Amygdala (tissue), 56 donors: ENCODE results near the gene TAF1.
"Not testable (repeated sequence)": the region's sequence is repeated elsewhere in the genome, so short reads cannot be mapped to it uniquely, and the experiment has no call there.

Experiments used
- DNase-seq, 56 donors: peaks; one replicate each; lab custom pipeline; 2025; lab: John Stamatoyannopoulos, UW

The TAF1 gene

GRCh38 chrX:71493111-71493613 is 127.0 kb downstream of the TAF1 start:
- DNase-seq, result peak in 2 of 56 donors; percentile 0 to 3

- not testable (repeated sequence) for DNase-seq
Measured at GRCh38 chrX:71495979-71496378, 129.8 kb downstream of the TAF1 start.

- no peak for DNase-seq
Measured at GRCh38 chrX:71496476-71496875, 130.3 kb downstream of the TAF1 start.

DNA sequence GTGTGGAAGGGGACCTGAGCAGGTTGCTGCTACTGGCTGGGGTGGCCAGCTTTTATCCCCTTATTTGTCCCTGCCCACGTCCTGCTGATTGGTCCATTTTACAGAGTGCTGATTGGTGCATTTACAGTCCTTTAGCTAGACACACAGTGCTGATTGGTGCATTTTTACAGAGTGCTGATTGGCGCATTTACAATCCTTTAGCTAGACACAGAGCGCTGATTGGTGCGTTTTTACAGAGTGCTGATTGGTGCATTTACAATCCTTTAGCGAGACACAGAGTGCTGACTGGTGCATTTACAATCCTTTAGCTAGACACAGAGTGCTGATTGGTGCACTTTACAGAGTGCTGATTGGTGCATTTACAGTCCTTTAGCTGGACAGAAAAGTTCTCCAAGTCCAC is 135.9 kb downstream of the TAF1 start:
- DNase-seq, result not testable (repeated sequence)

- no peak for DNase-seq
Measured at GRCh38 chrX:71504346-71504745, 138.2 kb downstream of the TAF1 start.

DNA sequence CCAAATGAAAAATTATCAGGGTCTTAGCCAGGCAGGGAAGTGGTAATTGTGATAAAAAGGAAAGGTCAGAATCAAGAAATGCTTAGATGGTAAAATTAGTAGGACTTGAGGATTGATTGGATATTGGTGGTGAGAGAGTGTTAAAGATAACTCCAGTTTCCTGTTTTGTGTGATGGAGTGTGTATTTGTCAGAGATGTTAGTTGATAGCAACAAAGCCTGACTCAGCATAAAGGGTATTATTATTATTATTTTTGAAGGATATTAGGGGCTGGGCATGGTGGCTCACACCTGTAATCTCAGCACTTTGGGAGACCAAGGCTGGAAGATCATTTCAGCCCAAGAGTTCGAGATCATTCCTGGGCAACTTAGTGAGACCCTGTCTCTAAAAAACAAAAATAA is 143.1 kb downstream of the TAF1 start:
- no peak for DNase-seq

GRCh38 chrX:71510161-71510560 is 144.0 kb downstream of the TAF1 start:
- DNase-seq, result no peak

DNA sequence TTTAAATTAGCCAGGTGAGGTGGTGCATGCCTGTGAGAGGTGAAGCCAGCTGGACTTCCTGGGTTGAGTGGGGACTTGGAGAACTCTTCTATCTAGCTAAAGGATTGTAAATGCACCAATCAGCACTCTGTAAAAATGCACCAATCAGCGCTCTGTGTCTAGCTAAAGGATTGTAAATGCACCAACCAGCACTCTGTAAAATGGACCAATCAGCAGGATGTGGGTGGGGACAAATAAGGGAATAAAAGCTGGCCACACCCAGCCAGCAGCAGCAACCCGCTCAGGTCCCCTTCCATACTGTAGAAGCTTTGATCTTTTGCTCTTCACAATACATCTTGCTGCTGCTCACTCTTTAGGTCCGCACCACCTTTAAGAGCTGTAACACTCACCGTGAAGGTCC is 147.6 kb downstream of the TAF1 start:
- not testable (repeated sequence) for DNase-seq

- no peak for DNase-seq
Measured at GRCh38 chrX:71514367-71515037, 148.3 kb downstream of the TAF1 start.

GRCh38 chrX:71515038-71515396 is 148.9 kb downstream of the TAF1 start:
- DNase-seq, result no peak
